ENCODE results near the gene ARHGAP18. TPM values are rescaled to one million over a fixed set of nuclear protein-coding genes. Genes with fewer than 3 reads are reported as not detected.

Gene ARHGAP18
- total RNA-seq, 6 donors from 2014 or later: 30.4 to 56.8 (median 48.9) TPM

- DNase-seq (no peak), ATAC-seq (ENCODE audit: low FRiP score in 2 of 2) (no peak)
- Histone ChIP-seq H3K9me3 (no peaks in the 10 kb centered on the region), H3K27me3 (no peaks in the 10 kb centered on the region), H3K36me3 (no peaks in the 10 kb centered on the region), H3K4me1 (peaks cover 37 to 62% (median 48%) of the 10 kb centered on the region in 4 donors), H3K27ac (no peak overlapping the region), H3K4me3 (no peak overlapping the region)
- 89% methylated on average over 5 of the region's 5 CpGs for WGBS, 2 donors
- TF ChIP-seq POLR2A (IDR thresholded peaks at IDR 0.05): no peak
- TF ChIP-seq POLR2AphosphoS5 (IDR thresholded peaks at IDR 0.05): no peak
- TF ChIP-seq, protein P1, sequence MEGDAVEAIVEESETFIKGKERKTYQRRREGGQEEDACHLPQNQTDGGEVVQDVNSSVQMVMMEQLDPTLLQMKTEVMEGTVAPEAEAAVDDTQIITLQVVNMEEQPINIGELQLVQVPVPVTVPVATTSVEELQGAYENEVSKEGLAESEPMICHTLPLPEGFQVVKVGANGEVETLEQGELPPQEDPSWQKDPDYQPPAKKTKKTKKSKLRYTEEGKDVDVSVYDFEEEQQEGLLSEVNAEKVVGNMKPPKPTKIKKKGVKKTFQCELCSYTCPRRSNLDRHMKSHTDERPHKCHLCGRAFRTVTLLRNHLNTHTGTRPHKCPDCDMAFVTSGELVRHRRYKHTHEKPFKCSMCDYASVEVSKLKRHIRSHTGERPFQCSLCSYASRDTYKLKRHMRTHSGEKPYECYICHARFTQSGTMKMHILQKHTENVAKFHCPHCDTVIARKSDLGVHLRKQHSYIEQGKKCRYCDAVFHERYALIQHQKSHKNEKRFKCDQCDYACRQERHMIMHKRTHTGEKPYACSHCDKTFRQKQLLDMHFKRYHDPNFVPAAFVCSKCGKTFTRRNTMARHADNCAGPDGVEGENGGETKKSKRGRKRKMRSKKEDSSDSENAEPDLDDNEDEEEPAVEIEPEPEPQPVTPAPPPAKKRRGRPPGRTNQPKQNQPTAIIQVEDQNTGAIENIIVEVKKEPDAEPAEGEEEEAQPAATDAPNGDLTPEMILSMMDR (IDR thresholded peaks at IDR 0.05): no peak
- no peak for TF ChIP-seq EP300 (IDR thresholded peaks at IDR 0.05)
Measured at GRCh38 chr6:129675669-129676472, 34.1 kb downstream of the ARHGAP18 start.

- H3K4me1 ChIP-seq: peaks cover 34 to 51% (median 41%) of the 10 kb centered on the region in 4 donors
Measured at GRCh38 chr6:129673748-129674147, 36.2 kb downstream of the ARHGAP18 start.

GRCh38 chr6:129672881-129673631, 36.9 kb downstream of the ARHGAP18 start:
- Histone ChIP-seq H3K4me3 (no peak overlapping the region), H3K27me3 (no peaks in the 10 kb centered on the region), H3K9me3 (no peaks in the 10 kb centered on the region), H3K27ac (peak overlapping the region; percentile 55 to 81 (median 80)), H3K36me3 (no peaks in the 10 kb centered on the region), H3K4me1 (peaks cover 30 to 48% (median 41%) of the 10 kb centered on the region in 4 donors)
- DNase-seq (no peak), ATAC-seq (ENCODE audit: low FRiP score in 2 of 2) (peak in 1 of 2 donors; percentile 78)
- TF ChIP-seq, protein P1 (IDR thresholded peaks at IDR 0.05): no peak
- TF ChIP-seq POLR2A (IDR thresholded peaks at IDR 0.05) (no peak), POLR2AphosphoS5 (IDR thresholded peaks at IDR 0.05) (no peak), EP300 (IDR thresholded peaks at IDR 0.05) (no peak)
- 53 to 67% methylated on average over 2 of the region's 2 CpGs for WGBS, 2 donors

More at GRCh38 chr6:129673748-129674147, 36.2 kb downstream of the ARHGAP18 start:
- Histone ChIP-seq H3K27me3 (no peaks in the 10 kb centered on the region), H3K4me3 (no peak overlapping the region), H3K36me3 (no peaks in the 10 kb centered on the region), H3K27ac (peak overlapping the region in 3 of 4 donors; percentile 79 to 81 (median 80)), H3K9me3 (no peaks in the 10 kb centered on the region)
- no peak for ATAC-seq (ENCODE audit: low FRiP score in 2 of 2)
- TF ChIP-seq POLR2AphosphoS5 (IDR thresholded peaks at IDR 0.05) (no peak), POLR2A (IDR thresholded peaks at IDR 0.05) (no peak), EP300 (IDR thresholded peaks at IDR 0.05) (no peak)
- TF ChIP-seq, protein P1 (IDR thresholded peaks at IDR 0.05): no peak
- DNase-seq: no peak

GRCh38 chr6:129672341-129672682, 37.7 kb downstream of the ARHGAP18 start:
- Histone ChIP-seq H3K4me1 (peaks cover 35 to 44% (median 39%) of the 10 kb centered on the region in 4 donors), H3K27me3 (no peaks in the 10 kb centered on the region), H3K36me3 (no peaks in the 10 kb centered on the region), H3K27ac (peak overlapping the region; percentile 55 to 81 (median 80)), H3K9me3 (no peaks in the 10 kb centered on the region), H3K4me3 (no peak overlapping the region)
- WGBS, 2 donors: 69 to 77% methylated on average over 2 of the region's 2 CpGs
- TF ChIP-seq POLR2A (IDR thresholded peaks at IDR 0.05) (no peak), POLR2AphosphoS5 (IDR thresholded peaks at IDR 0.05) (no peak), EP300 (IDR thresholded peaks at IDR 0.05) (no peak)
- TF ChIP-seq, protein P1 (IDR thresholded peaks at IDR 0.05): no peak
- ATAC-seq (ENCODE audit: low FRiP score in 2 of 2): peak; percentile 73 to 75
- no peak for DNase-seq
